SIG-M5 (cell line): ENCODE data around the gene PLEKHM3.
"Not testable (repeated sequence)": the region's sequence is repeated elsewhere in the genome, so short reads cannot be mapped to it uniquely, and the experiment has no call there.

Experiments used
- DNase-seq: peaks from one replicate; lab custom pipeline; 2025; lab: John Stamatoyannopoulos, UW

Gene PLEKHM3

GRCh38 chr2:207920721-207921120, 104.6 kb downstream of the PLEKHM3 start:
- DNase-seq, result no peak

DNA sequence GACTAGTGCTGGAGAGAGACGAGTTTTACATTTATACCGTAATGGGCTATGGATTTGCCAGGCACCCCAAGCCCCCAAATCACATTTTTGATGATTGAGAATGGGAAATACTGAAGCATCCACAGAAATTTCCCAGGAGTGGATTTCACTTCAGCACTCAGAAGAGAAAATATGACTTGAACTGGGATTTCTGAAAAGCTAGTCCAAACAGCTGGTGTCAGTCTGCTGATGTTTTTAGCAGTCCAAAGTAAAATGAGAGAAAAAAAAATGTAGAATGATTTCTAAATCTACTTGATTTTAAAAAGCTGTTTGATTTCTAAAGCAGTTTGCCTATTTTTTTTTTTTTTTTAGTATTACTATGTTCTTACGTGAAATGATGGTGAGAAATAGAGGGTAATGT, 105.0 kb downstream of the PLEKHM3 start:
- no peak for DNase-seq

DNA sequence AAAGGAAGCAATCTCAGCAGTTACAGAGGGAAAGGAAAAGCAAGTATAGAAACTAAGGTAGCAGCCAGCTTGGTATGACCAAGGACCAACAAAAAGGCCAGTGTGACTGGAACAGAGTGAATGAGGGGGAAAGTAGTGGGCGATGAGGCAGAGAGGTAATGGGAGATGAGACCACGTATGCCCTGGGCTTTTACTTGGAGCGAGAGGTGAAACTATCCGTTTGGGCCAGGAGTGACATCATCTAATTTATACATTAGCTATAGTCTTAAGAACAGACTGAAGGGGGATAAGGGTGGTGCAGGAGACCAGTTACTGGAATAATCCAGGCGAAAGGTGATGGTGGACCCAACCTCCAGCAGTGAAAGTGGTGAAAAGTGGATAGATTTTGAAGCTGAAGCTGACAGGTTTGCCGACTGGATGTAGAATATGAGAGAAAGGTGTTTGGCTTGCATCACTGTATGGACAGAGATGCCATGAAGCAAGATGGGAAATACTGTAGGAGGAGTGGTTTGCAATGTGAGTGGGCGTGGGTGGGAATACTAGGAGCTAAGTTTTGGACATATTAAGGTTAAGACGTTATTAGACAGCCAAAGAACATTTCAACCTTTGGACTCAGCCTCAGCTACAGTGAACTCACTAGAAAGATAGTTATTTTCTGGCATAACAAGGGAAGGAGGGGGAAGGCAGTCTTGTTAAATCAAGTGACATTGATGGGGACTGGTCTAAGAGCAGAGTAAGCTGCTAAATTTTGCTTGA, 106.0 kb downstream of the PLEKHM3 start:
- DNase-seq, result no peak

GRCh38 chr2:207914716-207915115, 110.6 kb downstream of the PLEKHM3 start:
- DNase-seq, result no peak

DNA sequence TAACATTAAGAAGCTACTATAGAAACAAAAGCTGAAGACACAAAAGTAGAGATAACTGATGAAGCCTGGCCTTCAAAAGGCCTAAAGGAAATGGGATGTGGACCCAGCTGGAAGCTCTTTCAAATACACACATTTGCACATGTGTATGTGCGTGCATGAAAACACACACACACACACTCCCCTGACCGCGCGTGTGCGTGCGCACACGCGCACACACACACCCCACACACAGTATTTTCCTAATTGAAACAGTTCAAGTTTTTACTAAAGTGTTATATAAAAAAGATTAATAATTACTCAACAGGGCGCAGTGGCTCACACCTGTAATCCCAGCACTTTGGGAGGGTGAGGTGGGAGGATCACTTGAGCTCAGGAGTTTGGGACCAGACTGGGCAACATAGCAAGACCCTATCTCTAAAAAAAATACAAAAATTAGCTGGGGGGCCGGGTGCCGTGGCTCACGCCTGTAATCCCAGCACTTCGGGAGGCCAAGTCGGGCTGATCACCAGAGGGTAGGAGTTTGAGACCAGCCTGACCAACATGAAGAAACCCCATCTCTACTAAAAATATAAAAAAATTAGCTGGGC, 111.5 kb downstream of the PLEKHM3 start:
- DNase-seq, result no peak

- DNase-seq, result no peak
These were observed 113.5 kb downstream of the PLEKHM3 start for GRCh38 chr2:207911856-207912255.

DNA sequence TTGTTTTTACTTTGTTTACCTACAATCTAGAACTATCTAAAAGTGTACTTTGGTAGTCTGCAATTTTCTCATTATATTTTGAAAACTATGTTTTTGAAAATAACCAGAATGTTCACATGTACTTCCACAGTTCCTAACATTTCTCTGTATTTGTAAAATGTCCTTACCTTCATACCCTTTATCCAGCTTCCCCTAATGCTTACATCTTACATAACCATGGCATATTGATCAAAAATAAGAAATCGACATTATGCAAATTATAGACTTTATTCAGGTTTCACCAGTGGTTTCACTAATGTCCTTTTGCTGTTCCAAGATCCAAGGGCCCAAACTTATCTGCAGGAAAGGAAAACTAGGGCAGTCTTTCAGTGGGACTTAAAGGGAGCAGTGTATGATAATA, 114.1 kb downstream of the PLEKHM3 start:
- DNase-seq, result no peak

- DNase-seq, result not testable (repeated sequence)
These were observed 118.8 kb downstream of the PLEKHM3 start for GRCh38 chr2:207906495-207906894.

- no peak for DNase-seq
These were observed 119.8 kb downstream of the PLEKHM3 start for GRCh38 chr2:207905546-207905945.

DNA sequence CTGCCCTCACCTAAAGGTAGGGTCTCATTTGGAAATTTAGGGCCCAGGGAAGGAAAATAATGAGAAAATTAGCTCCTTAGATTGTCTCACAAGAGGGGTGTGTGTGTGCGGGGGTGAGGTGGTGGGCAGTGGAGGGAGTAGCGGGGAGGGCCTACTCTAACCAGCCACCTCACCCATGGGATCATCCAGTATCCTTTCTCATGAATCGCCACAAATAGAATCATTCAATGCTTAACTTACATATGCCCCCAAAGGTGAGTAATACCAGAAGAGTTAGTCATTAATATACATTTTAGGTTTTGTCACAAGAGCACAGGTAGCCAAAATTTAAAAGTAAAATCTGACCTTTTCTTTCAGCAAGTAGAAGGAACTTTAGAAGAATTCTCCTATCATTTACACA, 122.1 kb downstream of the PLEKHM3 start:
- DNase-seq, result no peak

GRCh38 chr2:207902821-207903220, 122.5 kb downstream of the PLEKHM3 start:
- DNase-seq, result no peak

DNA sequence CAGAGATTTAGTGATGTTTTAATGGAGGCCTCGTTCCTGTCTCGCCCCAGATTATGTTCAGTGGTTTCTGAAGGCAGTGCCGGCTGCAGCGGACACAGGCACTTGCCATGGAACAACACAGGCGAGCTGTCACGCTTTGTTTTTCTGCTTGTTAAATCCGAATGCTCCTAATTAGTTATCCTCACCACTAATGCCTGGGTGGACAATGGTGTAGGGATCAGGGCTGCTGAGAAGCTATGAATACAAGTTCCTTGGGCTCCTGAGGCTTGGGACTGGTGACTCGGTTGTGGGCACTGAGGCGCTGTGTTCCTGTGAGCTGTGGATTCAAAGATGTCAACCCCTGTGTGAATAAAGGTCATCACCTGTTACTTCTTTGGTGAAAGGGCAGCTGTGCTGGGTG, 123.5 kb downstream of the PLEKHM3 start:
- DNase-seq, result no peak

DNA sequence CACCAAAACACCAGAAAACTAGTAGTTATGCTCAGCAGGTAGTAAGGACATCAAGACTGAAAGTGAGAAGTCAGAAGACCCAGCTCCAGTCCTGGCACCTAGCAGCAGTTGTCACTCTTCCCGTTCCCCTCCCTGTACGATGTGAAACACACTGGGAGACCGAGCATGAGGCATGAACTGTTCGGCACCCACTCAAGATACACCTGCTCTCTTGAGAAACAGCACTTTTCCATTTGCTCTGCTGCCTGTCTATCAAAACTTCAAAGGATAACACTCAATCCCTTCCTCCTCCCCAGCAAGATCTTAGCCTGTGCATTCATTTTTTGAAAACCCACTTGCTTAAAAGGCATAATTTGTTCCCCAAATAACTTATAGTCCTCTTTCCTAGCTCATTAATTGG, 123.9 kb downstream of the PLEKHM3 start:
- no peak for DNase-seq

DNA sequence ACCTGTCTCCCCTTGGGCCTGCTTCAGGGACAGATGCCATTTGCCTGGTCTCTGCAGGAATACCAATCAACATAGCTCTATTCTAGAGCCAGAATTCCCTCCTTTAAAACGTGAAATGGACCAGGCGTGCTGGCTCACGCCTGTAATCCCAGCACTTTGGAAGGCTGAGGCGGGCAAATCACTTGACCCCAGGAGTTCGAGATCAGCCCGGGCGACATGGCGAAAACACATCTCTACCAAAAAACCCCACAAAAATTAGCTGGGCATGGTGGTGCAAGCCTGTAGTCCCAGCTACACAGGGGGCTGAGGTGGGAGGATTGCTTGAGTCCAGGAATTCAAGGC, 127.0 kb downstream of the PLEKHM3 start:
- DNase-seq, result no peak

GRCh38 chr2:207897541-207898353, 127.6 kb downstream of the PLEKHM3 start:
- DNase-seq, result no peak

GRCh38 chr2:207896525-207897285, 128.6 kb downstream of the PLEKHM3 start:
- no peak for DNase-seq

DNA sequence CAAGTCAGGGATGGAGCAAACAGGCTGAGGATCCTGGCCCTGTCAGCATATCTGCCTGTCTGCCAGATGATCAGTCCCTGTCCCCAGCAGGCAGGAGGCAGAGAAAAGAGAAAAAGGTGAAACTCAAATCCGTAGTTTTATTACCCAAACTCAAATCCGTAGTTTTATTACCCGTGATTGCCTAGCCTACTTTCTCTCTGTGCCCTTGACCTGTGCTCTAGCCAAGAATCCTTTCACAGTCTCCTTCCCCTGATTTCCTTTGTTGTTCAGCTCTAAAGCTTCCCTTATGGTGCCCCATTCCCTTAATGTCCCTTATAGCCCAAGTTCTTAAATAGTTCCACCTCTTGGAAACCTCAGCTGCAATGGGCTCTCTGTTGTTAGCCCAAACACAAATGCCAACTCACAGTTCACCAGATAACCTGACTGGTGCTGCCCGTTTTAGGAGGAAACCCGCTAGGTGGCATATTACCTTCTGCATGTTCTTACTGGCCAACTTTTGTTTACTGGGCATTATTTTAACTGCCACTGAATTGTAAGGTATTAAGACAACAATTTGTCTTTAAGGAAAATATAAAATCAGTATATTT, 130.0 kb downstream of the PLEKHM3 start:
- no peak for DNase-seq

DNA sequence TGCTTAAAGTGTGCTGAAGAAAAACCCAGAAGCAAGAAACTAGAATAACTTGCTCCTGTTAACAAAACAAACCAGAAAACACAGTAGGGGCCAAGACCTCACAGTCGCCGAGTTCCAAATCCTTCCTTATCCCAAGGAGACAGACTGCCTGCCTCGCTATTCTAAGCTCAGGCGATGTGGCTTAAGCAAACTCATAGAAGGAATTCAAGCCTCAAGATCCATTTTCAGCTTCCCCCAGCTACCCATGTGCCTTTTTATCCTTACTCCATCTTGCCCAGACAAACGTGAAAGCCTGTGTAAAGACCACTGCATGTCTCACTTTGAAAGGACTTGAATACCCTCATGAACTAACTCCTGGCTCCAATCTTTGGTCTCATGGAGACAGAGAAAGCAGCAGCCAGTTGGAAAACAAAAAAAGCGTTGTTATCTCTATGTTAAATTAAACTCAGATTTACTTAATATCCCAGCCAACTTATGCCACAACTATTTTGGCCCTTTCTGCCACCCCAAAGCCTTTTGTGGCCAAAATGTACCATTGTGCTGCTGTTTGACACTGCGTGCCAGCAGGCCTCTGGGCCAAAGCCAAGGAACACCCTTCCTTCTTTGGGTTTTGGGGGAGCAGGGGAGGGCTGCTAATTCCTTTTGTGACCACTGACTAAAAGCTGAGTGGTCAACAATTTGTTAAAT, 132.5 kb downstream of the PLEKHM3 start:
- DNase-seq, result no peak

DNA sequence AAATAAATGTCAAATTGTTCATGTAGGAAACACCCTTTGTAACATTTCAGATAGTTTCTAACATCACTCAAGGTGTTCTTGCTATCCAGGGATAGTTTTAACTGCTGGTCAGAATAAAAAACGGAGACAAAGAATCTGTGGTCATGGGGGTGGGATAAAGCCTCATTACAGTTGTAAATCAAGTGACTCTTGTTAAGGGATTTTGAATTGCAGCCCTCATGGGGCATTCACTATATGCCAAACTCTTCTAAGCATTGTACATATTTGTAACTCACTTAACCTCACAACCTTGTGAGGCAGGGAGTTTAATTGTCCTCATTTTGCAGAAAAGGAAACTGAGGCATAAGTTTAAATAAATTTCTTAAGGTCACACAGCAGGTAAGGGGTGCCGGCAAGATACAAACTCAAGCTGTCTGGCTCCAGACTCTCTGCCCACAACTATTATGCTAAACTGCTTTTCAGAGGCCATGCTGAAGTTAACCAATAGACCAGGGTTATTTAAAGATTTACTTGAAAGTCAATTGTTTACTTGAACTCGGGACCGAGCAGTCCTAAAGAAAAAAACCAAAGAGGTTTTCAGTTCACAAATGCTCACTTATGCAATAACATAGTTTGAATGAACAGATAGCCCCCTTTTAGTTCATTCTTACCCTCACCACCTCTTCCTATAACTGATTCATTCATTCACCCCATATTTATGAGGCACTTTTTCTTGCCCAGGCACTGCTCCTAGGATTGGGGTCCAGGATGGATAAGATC, 134.1 kb downstream of the PLEKHM3 start:
- DNase-seq, result no peak

DNA sequence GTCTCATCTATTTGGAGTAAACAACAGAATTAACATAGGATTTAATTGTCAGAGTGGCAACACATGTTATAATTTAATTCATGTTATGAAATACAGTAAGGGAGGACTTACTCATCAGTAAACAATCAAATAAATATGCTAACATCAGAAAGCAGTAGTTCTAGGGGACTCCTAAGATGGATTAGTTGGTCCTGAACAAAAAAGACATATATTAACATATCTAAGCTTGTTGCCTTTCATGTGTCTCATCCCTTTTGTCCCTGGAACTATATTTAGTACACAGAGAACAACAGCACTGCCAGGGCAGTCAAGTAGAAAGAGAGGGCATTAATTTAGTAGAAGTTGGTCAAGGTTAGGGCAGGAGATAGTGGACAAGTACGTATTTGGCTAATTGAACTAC, 137.8 kb downstream of the PLEKHM3 start:
- no peak for DNase-seq

DNA sequence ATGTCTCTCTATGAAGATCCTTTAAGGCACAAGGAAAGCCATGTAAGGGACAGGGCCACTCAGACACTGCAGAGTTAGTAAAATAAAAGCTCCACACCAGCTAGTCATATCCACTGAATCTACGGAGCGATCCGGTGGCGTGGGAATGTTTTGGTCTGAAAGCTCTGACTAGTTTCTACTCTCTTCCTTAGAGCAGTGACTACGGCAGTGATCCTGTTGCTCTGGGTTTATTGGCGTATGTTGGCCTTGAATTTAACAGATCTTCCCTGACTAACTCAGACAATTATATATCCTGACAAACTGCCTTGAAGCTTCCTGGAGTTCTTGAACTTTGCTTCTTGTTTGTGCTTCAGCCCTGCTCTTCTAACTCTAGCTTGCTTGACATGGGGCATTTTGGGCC, 140.3 kb downstream of the PLEKHM3 start:
- DNase-seq, result no peak
